ENCODE measurements around the gene TTC27.

- TF ChIP-seq SUZ12 (IDR thresholded peaks at IDR 0.05) (no peak), FOXK2 (IDR thresholded peaks at IDR 0.05) (no peak), FOXA1 (IDR thresholded peaks at IDR 0.05) (no peak), HDGF (IDR thresholded peaks at IDR 0.05; ENCODE audit: borderline replicate concordance) (no peak), SP1 (IDR thresholded peaks at IDR 0.05) (no peak), NFRKB (IDR thresholded peaks at IDR 0.05) (no peak), ARNT (IDR thresholded peaks at IDR 0.05) (no peak), LEF1 (IDR thresholded peaks at IDR 0.05; ENCODE audit: borderline replicate concordance) (no peak), TARDBP (IDR thresholded peaks at IDR 0.05) (no peak), BHLHE40 (IDR thresholded peaks at IDR 0.05; ENCODE audit: borderline replicate concordance) (no peak)
Measured at GRCh38 chr2:32865399-32866068, 237.7 kb downstream of the TTC27 start.

Measured in HEK293T (cell line).